ENCODE measurements around the gene KCNH1.

The KCNH1 gene

GRCh38 chr1:210750468-210750867, 383.5 kb downstream of the KCNH1 start:
- no peak for TF ChIP-seq USF1 (IDR thresholded peaks at IDR 0.05)
- no peak for TF ChIP-seq RAD21 (IDR thresholded peaks at IDR 0.05; ENCODE audit: low read depth)
- no peak for TF ChIP-seq EGR1 (IDR thresholded peaks at IDR 0.05)
- TF ChIP-seq FOXM1 (IDR thresholded peaks at IDR 0.05; ENCODE audit: borderline replicate concordance, low read depth) = no peak
- no peak for TF ChIP-seq MAX (IDR thresholded peaks at IDR 0.05)
- no peak for TF ChIP-seq ZBTB7A (IDR thresholded peaks at IDR 0.05; ENCODE audit: low read depth)
- no peak for TF ChIP-seq YY1 (IDR thresholded peaks at IDR 0.05; ENCODE audit: low read depth)
- TF ChIP-seq TCF12 (IDR thresholded peaks at IDR 0.05; ENCODE audit: low read depth) = no peak
- TF ChIP-seq CREB1 (IDR thresholded peaks at IDR 0.05; ENCODE audit: low read depth) = no peak
- no peak for TF ChIP-seq CEBPB (IDR thresholded peaks at IDR 0.05)
- TF ChIP-seq, protein P1, sequence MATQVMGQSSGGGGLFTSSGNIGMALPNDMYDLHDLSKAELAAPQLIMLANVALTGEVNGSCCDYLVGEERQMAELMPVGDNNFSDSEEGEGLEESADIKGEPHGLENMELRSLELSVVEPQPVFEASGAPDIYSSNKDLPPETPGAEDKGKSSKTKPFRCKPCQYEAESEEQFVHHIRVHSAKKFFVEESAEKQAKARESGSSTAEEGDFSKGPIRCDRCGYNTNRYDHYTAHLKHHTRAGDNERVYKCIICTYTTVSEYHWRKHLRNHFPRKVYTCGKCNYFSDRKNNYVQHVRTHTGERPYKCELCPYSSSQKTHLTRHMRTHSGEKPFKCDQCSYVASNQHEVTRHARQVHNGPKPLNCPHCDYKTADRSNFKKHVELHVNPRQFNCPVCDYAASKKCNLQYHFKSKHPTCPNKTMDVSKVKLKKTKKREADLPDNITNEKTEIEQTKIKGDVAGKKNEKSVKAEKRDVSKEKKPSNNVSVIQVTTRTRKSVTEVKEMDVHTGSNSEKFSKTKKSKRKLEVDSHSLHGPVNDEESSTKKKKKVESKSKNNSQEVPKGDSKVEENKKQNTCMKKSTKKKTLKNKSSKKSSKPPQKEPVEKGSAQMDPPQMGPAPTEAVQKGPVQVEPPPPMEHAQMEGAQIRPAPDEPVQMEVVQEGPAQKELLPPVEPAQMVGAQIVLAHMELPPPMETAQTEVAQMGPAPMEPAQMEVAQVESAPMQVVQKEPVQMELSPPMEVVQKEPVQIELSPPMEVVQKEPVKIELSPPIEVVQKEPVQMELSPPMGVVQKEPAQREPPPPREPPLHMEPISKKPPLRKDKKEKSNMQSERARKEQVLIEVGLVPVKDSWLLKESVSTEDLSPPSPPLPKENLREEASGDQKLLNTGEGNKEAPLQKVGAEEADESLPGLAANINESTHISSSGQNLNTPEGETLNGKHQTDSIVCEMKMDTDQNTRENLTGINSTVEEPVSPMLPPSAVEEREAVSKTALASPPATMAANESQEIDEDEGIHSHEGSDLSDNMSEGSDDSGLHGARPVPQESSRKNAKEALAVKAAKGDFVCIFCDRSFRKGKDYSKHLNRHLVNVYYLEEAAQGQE (IDR thresholded peaks at IDR 0.05; ENCODE audit: low read depth) = no peak
- no peak for TF ChIP-seq NFIC (IDR thresholded peaks at IDR 0.05)
- no peak for TF ChIP-seq EP300 (IDR thresholded peaks at IDR 0.05; ENCODE audit: borderline replicate concordance)
- no peak for TF ChIP-seq TEAD4 (IDR thresholded peaks at IDR 0.05)
- no peak for TF ChIP-seq TAF1 (IDR thresholded peaks at IDR 0.05; ENCODE audit: low read depth)

DNA sequence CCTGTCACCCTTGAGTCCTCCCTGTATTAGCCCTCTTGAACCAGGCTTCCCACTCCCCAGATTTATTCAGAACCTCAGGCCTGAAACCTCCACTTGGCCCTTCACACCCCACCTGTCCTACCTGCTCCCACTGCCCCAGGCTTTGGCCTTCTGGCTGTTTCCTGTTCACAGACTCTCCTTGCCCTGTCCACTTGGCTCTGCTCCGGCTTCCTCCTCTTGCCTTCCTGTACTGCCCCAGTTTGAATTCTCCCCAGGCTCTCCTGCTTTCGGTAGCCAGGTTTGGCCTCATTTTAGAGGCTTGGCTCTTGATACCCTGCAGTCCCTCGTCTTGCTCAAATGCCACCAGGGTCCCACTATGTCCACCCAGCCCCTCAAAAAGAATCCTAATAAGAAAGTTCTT, 385.2 kb downstream of the KCNH1 start:
- no peak for TF ChIP-seq CEBPB (IDR thresholded peaks at IDR 0.05)
- TF ChIP-seq, protein P1 (IDR thresholded peaks at IDR 0.05; ENCODE audit: low read depth) = no peak
- TF ChIP-seq YY1 (IDR thresholded peaks at IDR 0.05; ENCODE audit: low read depth) = no peak
- TF ChIP-seq TAF1 (IDR thresholded peaks at IDR 0.05; ENCODE audit: low read depth) = no peak
- no peak for TF ChIP-seq EGR1 (IDR thresholded peaks at IDR 0.05)
- TF ChIP-seq ZBTB7A (IDR thresholded peaks at IDR 0.05; ENCODE audit: low read depth) = no peak
- no peak for TF ChIP-seq EP300 (IDR thresholded peaks at IDR 0.05; ENCODE audit: borderline replicate concordance)
- no peak for TF ChIP-seq FOXM1 (IDR thresholded peaks at IDR 0.05; ENCODE audit: borderline replicate concordance, low read depth)
- no peak for TF ChIP-seq TCF12 (IDR thresholded peaks at IDR 0.05; ENCODE audit: low read depth)
- TF ChIP-seq NFIC (IDR thresholded peaks at IDR 0.05) = no peak
- TF ChIP-seq CREB1 (IDR thresholded peaks at IDR 0.05; ENCODE audit: low read depth) = no peak
- TF ChIP-seq MAX (IDR thresholded peaks at IDR 0.05) = no peak
- TF ChIP-seq RAD21 (IDR thresholded peaks at IDR 0.05; ENCODE audit: low read depth) = no peak
- TF ChIP-seq TEAD4 (IDR thresholded peaks at IDR 0.05) = no peak
- no peak for TF ChIP-seq USF1 (IDR thresholded peaks at IDR 0.05)

- TF ChIP-seq TCF12 (IDR thresholded peaks at IDR 0.05; ENCODE audit: low read depth) (no peak), NFIC (IDR thresholded peaks at IDR 0.05) (no peak), EGR1 (IDR thresholded peaks at IDR 0.05) (no peak), TAF1 (IDR thresholded peaks at IDR 0.05; ENCODE audit: low read depth) (no peak), CREB1 (IDR thresholded peaks at IDR 0.05; ENCODE audit: low read depth) (no peak), ZBTB7A (IDR thresholded peaks at IDR 0.05; ENCODE audit: low read depth) (no peak), USF1 (IDR thresholded peaks at IDR 0.05) (no peak), MAX (IDR thresholded peaks at IDR 0.05) (no peak), RAD21 (IDR thresholded peaks at IDR 0.05; ENCODE audit: low read depth) (no peak)
- TF ChIP-seq, protein P1 (IDR thresholded peaks at IDR 0.05; ENCODE audit: low read depth) = no peak
Observed at GRCh38 chr1:210747890-210748289, 386.1 kb downstream of the KCNH1 start.

DNA sequence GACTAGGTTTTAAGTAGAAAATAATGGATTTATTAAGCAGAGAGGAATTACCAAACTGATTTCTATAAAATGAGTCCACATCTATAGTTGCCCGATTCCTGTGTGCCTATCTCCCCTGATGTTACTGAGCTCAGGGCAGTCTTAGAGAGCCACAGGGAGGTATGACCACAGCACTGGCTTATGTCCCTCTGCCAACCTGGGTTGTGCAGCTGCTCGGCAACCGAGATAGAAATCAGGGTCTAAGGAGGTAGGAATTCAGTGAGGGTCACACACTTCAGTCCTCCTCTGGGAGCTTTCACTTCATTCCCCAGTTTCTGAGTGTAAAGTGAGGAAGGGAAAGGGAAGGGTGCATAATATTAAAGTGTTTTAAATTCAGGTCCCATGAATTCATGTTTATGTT, 386.8 kb downstream of the KCNH1 start:
- TF ChIP-seq FOXM1 (IDR thresholded peaks at IDR 0.05; ENCODE audit: borderline replicate concordance, low read depth) (no peak), TCF12 (IDR thresholded peaks at IDR 0.05; ENCODE audit: low read depth) (no peak), USF1 (IDR thresholded peaks at IDR 0.05) (no peak), YY1 (IDR thresholded peaks at IDR 0.05; ENCODE audit: low read depth) (no peak), CREB1 (IDR thresholded peaks at IDR 0.05; ENCODE audit: low read depth) (no peak), EGR1 (IDR thresholded peaks at IDR 0.05) (no peak), MAX (IDR thresholded peaks at IDR 0.05) (no peak), NFIC (IDR thresholded peaks at IDR 0.05) (no peak), EP300 (IDR thresholded peaks at IDR 0.05; ENCODE audit: borderline replicate concordance) (no peak), ZBTB7A (IDR thresholded peaks at IDR 0.05; ENCODE audit: low read depth) (no peak), CEBPB (IDR thresholded peaks at IDR 0.05) (no peak), TAF1 (IDR thresholded peaks at IDR 0.05; ENCODE audit: low read depth) (no peak), RAD21 (IDR thresholded peaks at IDR 0.05; ENCODE audit: low read depth) (no peak), TEAD4 (IDR thresholded peaks at IDR 0.05) (no peak)
- TF ChIP-seq, protein P1 (IDR thresholded peaks at IDR 0.05; ENCODE audit: low read depth) = no peak
